Calu3 (cell line): ENCODE measurements around the gene OCRL. TPM values are rescaled to one million over a fixed set of nuclear protein-coding genes. Genes with fewer than 3 reads are reported as not detected.

Source experiments
- BruUV-seq: library from RNA; stranded (reverse); fragments of 400-500 nt; replicated peaks from 2 replicates; lab custom pipeline; 2021; lab: Mats Ljungman, UMichigan
- CTCF ChIA-PET: fragments of 300-600 bp; sonication (Branson Sonifier 250); formaldehyde crosslinking; loops from one replicate; lab custom pipeline; 2022; ENCODE audit warnings: antibody characterized with exemption; lab: Charles Lee
- DNase-seq: peaks from one replicate; pipeline ENCODE4 v3.0.0; 2022
- H3K27ac Mint-ChIP-seq: one replicate; pipeline ENCODE4 v1.8.0; 2022; ENCODE audit warnings: mixed read lengths; ENCODE audit not compliant: unreplicated experiment
- H3K27me3 Mint-ChIP-seq: one replicate; pipeline ENCODE4 v1.8.0; 2022; ENCODE audit warnings: mixed read lengths; ENCODE audit not compliant: unreplicated experiment
- H3K36me3 Mint-ChIP-seq: one replicate; pipeline ENCODE4 v1.8.0; 2022; ENCODE audit warnings: mild to moderate bottlenecking, moderate library complexity, mixed read lengths; ENCODE audit not compliant: insufficient read depth, unreplicated experiment
- H3K4me1 Mint-ChIP-seq: one replicate; pipeline ENCODE4 v1.8.0; 2022; ENCODE audit warnings: mild to moderate bottlenecking, low read depth, mixed read lengths; ENCODE audit not compliant: unreplicated experiment
- H3K4me3 Mint-ChIP-seq: one replicate; pipeline ENCODE4 v1.8.0; 2022; ENCODE audit warnings: mild to moderate bottlenecking, low read depth, moderate library complexity, mixed read lengths; ENCODE audit not compliant: unreplicated experiment
- H3K9me3 Mint-ChIP-seq: one replicate; pipeline ENCODE4 v1.8.0; 2022; ENCODE audit warnings: low read depth, mixed read lengths; ENCODE audit not compliant: unreplicated experiment
- CTCF ChIP-seq: fragments of 200-600 bp; IDR thresholded peaks from one replicate; pipeline ENCODE4 v1.8.0; 2022; ENCODE audit warnings: antibody characterized with exemption; ENCODE audit not compliant: unreplicated experiment
- intact Hi-C: fragments of 100-400 bp; cut with micrococcal nuclease; formaldehyde crosslinking; loops from one replicate; pipeline ENCODE4 v1.10.0; 2022; ENCODE audit not compliant: unreplicated experiment
- total RNA-seq: library from RNA; stranded (reverse); gene quantifications from 2 replicates; pipeline ENCODE4 v1.2.3, GENCODE V29; 2022

Gene OCRL
- total RNA-seq, 1 experiment from 2014 or later, result 30.7 TPM

GRCh38 chrX:129534816-129535578 is 5.1 kb upstream of the OCRL start:
- intact Hi-C loops, result no loop called here
- TF ChIP-seq CTCF, result no peak
- H3K9me3 Mint-ChIP-seq, result no peaks in the 10 kb centered on the region
- no TSS peak for BruUV-seq
- peaks cover 28% of the 10 kb centered on the region for H3K27me3 Mint-ChIP-seq
- DNase-seq, result no peak
- H3K4me1 Mint-ChIP-seq, result peaks cover 10% of the 10 kb centered on the region
- no peak overlapping the region for H3K4me3 Mint-ChIP-seq
- H3K36me3 Mint-ChIP-seq, result peaks cover under 1% of the 10 kb centered on the region
- no peak overlapping the region for H3K27ac Mint-ChIP-seq
- CTCF ChIA-PET, result no interaction called here

- no TSS peak for BruUV-seq
- H3K27ac Mint-ChIP-seq, result no peak overlapping the region
- no peak for TF ChIP-seq CTCF
- H3K4me1 Mint-ChIP-seq, result peaks cover 20% of the 10 kb centered on the region
- DNase-seq, result peak; percentile 22
- peaks cover 14% of the 10 kb centered on the region for H3K27me3 Mint-ChIP-seq
- no peaks in the 10 kb centered on the region for H3K9me3 Mint-ChIP-seq
- intact Hi-C loops, result no loop called here
- CTCF ChIA-PET, result interaction anchor here (0.9 kb wide), 1 partner anchor 10 kb away, joined by 5 read pairs; no protein-coding TSS in a partner anchor
- peaks cover 3% of the 10 kb centered on the region for H3K36me3 Mint-ChIP-seq
- peak overlapping the region; percentile 54 for H3K4me3 Mint-ChIP-seq
Observed at GRCh38 chrX:129540722-129541184, 694 bp downstream of the OCRL start.

- intact Hi-C loops, result no loop called here
- H3K36me3 Mint-ChIP-seq, result peaks cover 14% of the 10 kb centered on the region
- DNase-seq, result no peak
- H3K27me3 Mint-ChIP-seq, result no peaks in the 10 kb centered on the region
- BruUV-seq, result no TSS peak
- H3K9me3 Mint-ChIP-seq, result no peaks in the 10 kb centered on the region
- CTCF ChIA-PET, result no interaction called here
- H3K4me1 Mint-ChIP-seq, result peaks cover 12% of the 10 kb centered on the region
- H3K27ac Mint-ChIP-seq, result no peak overlapping the region
- TF ChIP-seq CTCF, result no peak
- H3K4me3 Mint-ChIP-seq, result no peak overlapping the region
Observed at GRCh38 chrX:129544780-129545179, 4.7 kb downstream of the OCRL start.

- CTCF ChIA-PET, result no interaction called here
- H3K9me3 Mint-ChIP-seq, result no peaks in the 10 kb centered on the region
- no peaks in the 10 kb centered on the region for H3K27me3 Mint-ChIP-seq
- no peak for TF ChIP-seq CTCF
- DNase-seq, result no peak
- peaks cover 10% of the 10 kb centered on the region for H3K36me3 Mint-ChIP-seq
- H3K4me3 Mint-ChIP-seq, result no peak overlapping the region
- no TSS peak for BruUV-seq
- intact Hi-C loops, result no loop called here
- H3K4me1 Mint-ChIP-seq, result peaks cover 9% of the 10 kb centered on the region
- no peak overlapping the region for H3K27ac Mint-ChIP-seq
Observed at GRCh38 chrX:129545408-129545807, 5.3 kb downstream of the OCRL start.
